SK-N-SH (cell line): ENCODE results near the gene NDUFA12. TPM values are rescaled to one million over a fixed set of nuclear protein-coding genes. Genes with fewer than 3 reads are reported as not detected.

Experiments
- polyA plus RNA-seq, 3 experiments: library from polyadenylated mRNA; depleted of rRNA; stranded (reverse); fragments of >200 nt; gene quantifications; 2 replicates each; pipeline ENCODE4 v1.2.3, GENCODE V29; 2012

Gene NDUFA12
- polyA plus RNA-seq, 1 of the 3 experiments (the other 2 are of a cell fraction) = 106 TPM

Other genes starting within 250 kb of the NDUFA12 start
- 15.9 and 19.1 TPM in 2 replicates for gene NR2C1, start 69.9 kb upstream of the NDUFA12 start, polyA plus RNA-seq (2012; rRNA removed)
- 2.8 and 3.8 TPM in 2 replicates for gene FGD6, start 213.8 kb upstream of the NDUFA12 start, polyA plus RNA-seq (2012; rRNA removed)
- 41.2 and 55.0 TPM in 2 replicates for gene VEZT, start 214.1 kb upstream of the NDUFA12 start, polyA plus RNA-seq (2012; rRNA removed)